GM23338 (cell line): Measurements from ENCODE around the gene DOCK10. TPM values are rescaled to one million over a fixed set of nuclear protein-coding genes. Genes with fewer than 3 reads are reported as not detected.

Experiments
- ATAC-seq: fragments of 200-7000 bp; cut with Tn5 transposase; 3 replicates; pipeline ENCODE4 v1.9.1; 2020
- DNase-seq: peaks from one replicate; pipeline ENCODE4 v3.0.0-alpha.2; 2015; ENCODE audit warnings: low spot score
- H2AFZ ChIP-seq: fragments of 200-600 bp; sonication (generic); 2 replicates; pipeline ENCODE4 v1.8.0; 2016; ENCODE audit warnings: antibody characterized with exemption, mild to moderate bottlenecking, moderate library complexity
- H3F3A ChIP-seq: fragments of 200-600 bp; sonication (generic); replicated peaks from 2 replicates; pipeline ENCODE4 v1.8.0; 2017; ENCODE audit warnings: antibody characterized with exemption, mixed run types, low read depth
- H3K27ac ChIP-seq: fragments of 200-600 bp; sonication (generic); 2 replicates; pipeline ENCODE4 v1.6.1; 2016; ENCODE audit warnings: low read depth
- H3K27me3 ChIP-seq: fragments of 200-600 bp; sonication (generic); 2 replicates; pipeline ENCODE4 v1.8.0; 2016; ENCODE audit warnings: mild to moderate bottlenecking, mixed run types, moderate library complexity; ENCODE audit not compliant: insufficient read depth
- H3K36me3 ChIP-seq: fragments of 200-600 bp; sonication (generic); 2 replicates; pipeline ENCODE4 v1.8.0; 2016; ENCODE audit warnings: mild to moderate bottlenecking; ENCODE audit not compliant: insufficient read depth
- H3K4me1 ChIP-seq: fragments of 200-600 bp; sonication (generic); 2 replicates; pipeline ENCODE4 v1.8.0; 2016; ENCODE audit warnings: mild to moderate bottlenecking, moderate library complexity; ENCODE audit not compliant: insufficient read depth
- H3K4me2 ChIP-seq: fragments of 200-600 bp; sonication (generic); 2 replicates; pipeline ENCODE4 v1.7.1; 2017; ENCODE audit warnings: mixed run types
- H3K4me3 ChIP-seq: fragments of 200-600 bp; sonication (generic); 2 replicates; pipeline ENCODE4 v1.6.1; 2016; ENCODE audit warnings: mixed run types
- H3K79me2 ChIP-seq: fragments of 200-600 bp; sonication (generic); replicated peaks from 2 replicates; pipeline ENCODE4 v1.8.0; 2017; ENCODE audit warnings: mild to moderate bottlenecking; ENCODE audit not compliant: insufficient read depth
- H3K9me2 ChIP-seq: fragments of 200-600 bp; sonication (generic); 2 replicates; pipeline ENCODE4 v1.8.0; 2017; ENCODE audit not compliant: insufficient read depth
- H4K20me1 ChIP-seq: fragments of 200-600 bp; sonication (generic); replicated peaks from 2 replicates; pipeline ENCODE4 v1.8.0; 2017; ENCODE audit warnings: mild to moderate bottlenecking; ENCODE audit not compliant: insufficient read depth
- H3K27ac Mint-ChIP-seq: 2 replicates; pipeline ENCODE4 v1.8.0; 2020; ENCODE audit warnings: inconsistent platforms, mild to moderate bottlenecking, moderate library complexity, mixed read lengths
- H3K27me3 Mint-ChIP-seq: 3 replicates; pipeline ENCODE4 v1.8.0; 2022; ENCODE audit warnings: low read depth, mild to moderate bottlenecking, moderate library complexity, mixed read lengths, inconsistent platforms; ENCODE audit not compliant: insufficient read depth, poor library complexity
- H3K36me3 Mint-ChIP-seq: 3 replicates; pipeline ENCODE4 v1.8.0; 2021; ENCODE audit warnings: low read depth, mild to moderate bottlenecking, inconsistent platforms, moderate library complexity, mixed read lengths
- H3K4me1 Mint-ChIP-seq: 3 replicates; pipeline ENCODE4 v1.8.0; 2020; ENCODE audit warnings: mild to moderate bottlenecking, inconsistent platforms, mixed read lengths
- H3K4me3 Mint-ChIP-seq: 3 replicates; pipeline ENCODE4 v1.8.0; 2021; ENCODE audit warnings: moderate library complexity, mild to moderate bottlenecking, inconsistent platforms, mixed read lengths
- H3K9me3 Mint-ChIP-seq: 3 replicates; pipeline ENCODE4 v1.8.0; 2020; ENCODE audit warnings: moderate library complexity, mild to moderate bottlenecking, inconsistent platforms, mixed read lengths
- CTCF ChIP-seq, 2 experiments: fragments of 200-600 bp in 1 of 2; sonication (generic) in 1 of 2; conservative IDR thresholded peaks; 2 replicates each; pipeline versions ENCODE4 v1.5.1 to v1.6.1; 2016 to 2017; ENCODE audit warnings: antibody characterized with exemption in 2 of 2, low read depth in 2 of 2, mild to moderate bottlenecking in 2 of 2, moderate library complexity in 1 of 2
- ETS1 ChIP-seq: IDR thresholded peaks from 2 replicates; pipeline ENCODE4 v1.6.1; 2016; ENCODE audit warnings: antibody characterized with exemption
- EZH2phosphoT487 ChIP-seq: fragments of 200-600 bp; sonication (generic); IDR thresholded peaks from one replicate; pipeline ENCODE4 v1.8.1; 2018; ENCODE audit warnings: antibody characterized with exemption; ENCODE audit not compliant: unreplicated experiment
- REST ChIP-seq: IDR thresholded peaks from one replicate; pipeline ENCODE4 v1.6.1; 2018; ENCODE audit warnings: antibody characterized with exemption; ENCODE audit not compliant: unreplicated experiment
- STAT1 ChIP-seq: IDR thresholded peaks from one replicate; pipeline ENCODE4 v1.6.1; 2016; ENCODE audit warnings: antibody characterized with exemption; ENCODE audit not compliant: unreplicated experiment
- ZNF114 ChIP-seq: fragments of 250-450 bp; sonication (Bioruptor Pico); IDR thresholded peaks from 2 replicates; pipeline ENCODE4 v1.5.0; 2020; ENCODE audit warnings: mild to moderate bottlenecking, moderate library complexity
- ZNF331 ChIP-seq: fragments of 250-450 bp; sonication (Bioruptor Pico); IDR thresholded peaks from 2 replicates; pipeline ENCODE4 v1.5.0; 2020; ENCODE audit warnings: low read depth, mild to moderate bottlenecking, moderate library complexity
- ZNF462 ChIP-seq: fragments of 250-450 bp; sonication (Bioruptor Pico); IDR thresholded peaks from 2 replicates; pipeline ENCODE4 v1.5.0; 2020; ENCODE audit warnings: mild to moderate bottlenecking, moderate library complexity
- polyA plus RNA-seq: library from polyadenylated mRNA; unstranded; fragments of >200 nt; fragmentation: Nextera tagmentation; extraction: Ambion mirVana; gene quantifications from 2 replicates; pipeline ENCODE4 v1.2.1, GENCODE V29; 2016
- total RNA-seq: library from RNA; depleted of rRNA; stranded (reverse); fragments of >200 nt; shearing (Covaris generic); gene quantifications from 2 replicates; pipeline ENCODE4 v1.2.3, GENCODE V29; 2014

The DOCK10 gene
- total and polyA plus RNA-seq, 2 experiments from 2014 or later: 1.0 to 1.7 TPM

- no peak for TF ChIP-seq ZNF462 (CRISPR knock-in tag)
- TF ChIP-seq ZNF114: no peak
- no peak for TF ChIP-seq REST
- TF ChIP-seq ZNF331 (CRISPR knock-in tag): no peak
- TF ChIP-seq STAT1: no peak
Observed at GRCh38 chr2:224729435-224729834, 312.8 kb downstream of the DOCK10 start (continued).

- H3K4me3 ChIP-seq: no peak overlapping the region
- Mint-ChIP-seq H3K4me3 (no peak overlapping the region), H3K36me3 (0 out of 3 replicates have a peak, but pooled peaks cover 2% of the 10 kb centered on the region), H3K9me3 (peaks cover 21% of the 10 kb centered on the region; the same call in 2 of the 3 replicates), H3K27ac (no peak overlapping the region), H3K4me1 (no peaks in the 10 kb centered on the region), H3K27me3 (no peaks in the 10 kb centered on the region)
- ATAC-seq (no peak), DNase-seq (no peak)
- no peaks in the 10 kb centered on the region for H3F3A ChIP-seq
- no peak overlapping the region for H3K4me2 ChIP-seq
- no peak overlapping the region for H3K27ac ChIP-seq
- H3K9me2 ChIP-seq: 0 out of 2 replicates have a peak, but pooled peaks cover 9% of the 10 kb centered on the region
- H3K27me3 ChIP-seq: no peaks in the 10 kb centered on the region
- H3K79me2 ChIP-seq: no peaks in the 10 kb centered on the region
- H4K20me1 ChIP-seq: no peaks in the 10 kb centered on the region
- H3K4me1 ChIP-seq: no peaks in the 10 kb centered on the region
- H3K36me3 ChIP-seq: no peaks in the 10 kb centered on the region
- H2AFZ ChIP-seq: no peak overlapping the region
- TF ChIP-seq ZNF114 (no peak), EZH2phosphoT487 (no peak), REST (no peak), ETS1 (no peak), STAT1 (no peak), CTCF (conservative IDR thresholded peaks at IDR 0.05; ENCODE audit: low read depth in 2 of 2) (no peak)
Observed at GRCh38 chr2:224724331-224724730, 317.9 kb downstream of the DOCK10 start.
